HUES48 (cell line): ENCODE data around the gene ARHGEF10L.

Experiments used
- H3K27ac ChIP-seq: one replicate; pipeline ENCODE4 v1.7.0; 2013; ENCODE audit warnings: low read depth, low read length, inconsistent platforms
- H3K27me3 ChIP-seq: 2 replicates; pipeline ENCODE4 v1.6.1; 2013; ENCODE audit warnings: mild to moderate bottlenecking, low read length; ENCODE audit not compliant: control insufficient read depth, insufficient read depth
- H3K36me3 ChIP-seq: 2 replicates; pipeline ENCODE4 v1.6.1; 2013; ENCODE audit warnings: low read length; ENCODE audit not compliant: control insufficient read depth, insufficient read depth
- H3K4me1 ChIP-seq: 2 replicates; pipeline ENCODE4 v1.6.1; 2013; ENCODE audit warnings: mild to moderate bottlenecking, low read length; ENCODE audit not compliant: control insufficient read depth, insufficient read depth
- H3K4me3 ChIP-seq: 2 replicates; pipeline ENCODE4 v1.5.1; 2013; ENCODE audit warnings: mild to moderate bottlenecking, low read depth, low read length
- H3K9ac ChIP-seq: 2 replicates; pipeline ENCODE4 v1.6.1; 2013; ENCODE audit warnings: mild to moderate bottlenecking, low read depth, low read length, moderate library complexity
- H3K9me3 ChIP-seq: 2 replicates; pipeline ENCODE4 v1.6.1; 2013; ENCODE audit warnings: low read length; ENCODE audit not compliant: control insufficient read depth, insufficient read depth

The ARHGEF10L gene

GRCh38 chr1:17669305-17669704 is 129.8 kb downstream of the ARHGEF10L start:
- Histone ChIP-seq H3K27ac (no peak overlapping the region), H3K9me3 (no peaks in the 10 kb centered on the region), H3K9ac (no peak overlapping the region), H3K27me3 (no peaks in the 10 kb centered on the region), H3K36me3 (peaks cover 40% of the 10 kb centered on the region), H3K4me3 (no peak overlapping the region), H3K4me1 (peaks cover 11% of the 10 kb centered on the region; the same call in 1 of the 2 replicates)

- Histone ChIP-seq H3K4me1 (peaks cover 11% of the 10 kb centered on the region; the same call in 1 of the 2 replicates), H3K4me3 (no peak overlapping the region), H3K36me3 (peaks cover 33% of the 10 kb centered on the region), H3K9me3 (no peaks in the 10 kb centered on the region), H3K27me3 (no peaks in the 10 kb centered on the region), H3K27ac (no peak overlapping the region), H3K9ac (no peak overlapping the region)
Measured at GRCh38 chr1:17669866-17670451, 130.5 kb downstream of the ARHGEF10L start.

DNA sequence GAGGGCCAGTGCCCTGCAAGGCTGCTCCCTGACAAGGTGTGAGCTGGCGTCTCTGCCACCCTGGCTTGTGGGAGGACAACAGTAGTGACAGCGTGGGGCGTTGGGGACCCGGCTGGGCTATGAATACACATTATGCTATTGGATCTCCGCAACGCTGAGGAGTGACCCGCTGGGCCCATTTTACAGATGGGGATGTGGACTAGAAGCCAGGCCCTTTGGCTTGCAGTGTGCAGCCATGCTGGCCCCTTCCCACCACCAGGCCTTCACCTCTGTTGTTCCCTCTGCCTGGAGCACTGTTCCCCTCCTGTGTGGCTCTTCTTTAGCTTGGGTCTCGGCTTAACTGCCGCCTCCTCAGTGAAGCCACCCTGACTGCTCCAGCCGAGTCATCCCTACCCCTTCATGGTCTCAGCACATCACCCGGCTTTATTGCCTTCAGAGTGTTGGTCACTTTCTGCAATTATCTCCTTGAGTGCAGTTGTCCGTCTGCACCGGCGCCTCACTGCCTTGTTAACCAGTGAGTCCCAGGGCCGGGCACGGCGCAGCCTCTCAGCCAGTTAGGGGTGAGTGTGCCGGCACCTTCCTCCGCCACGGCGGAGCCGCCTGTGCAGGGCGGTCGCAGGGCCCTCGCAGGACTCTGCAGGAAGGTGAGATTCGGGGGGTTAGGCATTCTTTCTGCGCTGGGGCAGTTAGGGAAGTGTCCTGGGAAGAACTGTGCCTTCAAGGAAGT is 131.3 kb downstream of the ARHGEF10L start:
- H3K36me3 ChIP-seq: peaks cover 25% of the 10 kb centered on the region
- no peaks in the 10 kb centered on the region for H3K9me3 ChIP-seq
- no peak overlapping the region for H3K9ac ChIP-seq
- no peaks in the 10 kb centered on the region for H3K27me3 ChIP-seq
- H3K4me1 ChIP-seq: peaks cover 6% of the 10 kb centered on the region; the same call in 1 of the 2 replicates
- H3K4me3 ChIP-seq: no peak overlapping the region
- no peak overlapping the region for H3K27ac ChIP-seq

DNA sequence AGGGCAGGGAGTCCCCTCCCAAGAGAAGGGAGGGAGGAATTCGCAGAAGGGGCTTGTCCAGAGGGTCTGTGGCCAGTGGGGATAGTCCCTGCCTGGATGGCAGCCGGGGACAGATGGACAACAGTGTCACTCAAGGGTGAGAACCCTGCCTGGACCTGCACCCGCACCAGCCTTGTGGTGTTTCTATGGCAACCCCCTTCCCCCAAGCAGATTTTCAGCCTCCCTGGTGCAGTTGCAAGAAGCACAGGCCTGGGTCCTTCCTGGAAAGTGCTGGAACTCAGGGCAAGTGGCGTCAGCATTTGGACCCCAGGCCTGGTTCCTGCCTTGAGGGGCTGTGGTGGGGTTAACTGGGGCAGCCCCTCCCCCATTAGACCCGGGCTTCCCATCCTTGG is 131.8 kb downstream of the ARHGEF10L start:
- H3K4me1 ChIP-seq: peaks cover 6% of the 10 kb centered on the region; the same call in 1 of the 2 replicates
- H3K9ac ChIP-seq: no peak overlapping the region
- H3K36me3 ChIP-seq: peaks cover 21% of the 10 kb centered on the region

DNA sequence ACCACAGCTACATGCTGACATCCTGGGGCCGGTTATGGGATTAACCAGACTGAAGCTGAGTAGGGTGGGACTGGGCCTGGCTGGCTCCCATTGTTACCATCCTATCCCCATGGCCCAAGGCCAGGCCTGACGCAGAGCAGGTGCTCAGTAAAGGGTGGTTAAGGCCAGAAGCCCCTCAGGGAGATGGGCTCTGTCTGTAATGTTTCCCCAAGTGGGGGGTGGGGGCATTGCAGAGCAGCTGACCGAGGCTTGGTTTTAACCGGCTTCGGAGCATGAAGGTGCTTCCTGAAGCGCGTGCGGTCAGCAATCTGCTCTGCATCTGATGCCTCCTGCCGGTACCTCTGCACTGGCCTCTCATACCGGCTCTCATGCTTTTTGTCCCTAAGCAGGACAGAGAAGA is 132.2 kb downstream of the ARHGEF10L start:
- Histone ChIP-seq H3K9me3 (no peaks in the 10 kb centered on the region), H3K27ac (no peak overlapping the region), H3K36me3 (peaks cover 21% of the 10 kb centered on the region), H3K27me3 (no peaks in the 10 kb centered on the region), H3K9ac (no peak overlapping the region), H3K4me1 (peaks cover 6% of the 10 kb centered on the region; the same call in 1 of the 2 replicates), H3K4me3 (no peak overlapping the region)

More for the DNA sequence above, 131.8 kb downstream of the ARHGEF10L start:
- H3K9me3 ChIP-seq: no peaks in the 10 kb centered on the region
- no peaks in the 10 kb centered on the region for H3K27me3 ChIP-seq
- H3K4me3 ChIP-seq: no peak overlapping the region
- no peak overlapping the region for H3K27ac ChIP-seq

- no peaks in the 10 kb centered on the region for H3K27me3 ChIP-seq
- H3K4me3 ChIP-seq: no peak overlapping the region
- no peaks in the 10 kb centered on the region for H3K9me3 ChIP-seq
- no peak overlapping the region for H3K9ac ChIP-seq
- H3K4me1 ChIP-seq: peaks cover 6% of the 10 kb centered on the region; the same call in 1 of the 2 replicates
- H3K27ac ChIP-seq: no peak overlapping the region
- H3K36me3 ChIP-seq: peaks cover 21% of the 10 kb centered on the region
Measured at GRCh38 chr1:17672226-17672625, 132.7 kb downstream of the ARHGEF10L start.

DNA sequence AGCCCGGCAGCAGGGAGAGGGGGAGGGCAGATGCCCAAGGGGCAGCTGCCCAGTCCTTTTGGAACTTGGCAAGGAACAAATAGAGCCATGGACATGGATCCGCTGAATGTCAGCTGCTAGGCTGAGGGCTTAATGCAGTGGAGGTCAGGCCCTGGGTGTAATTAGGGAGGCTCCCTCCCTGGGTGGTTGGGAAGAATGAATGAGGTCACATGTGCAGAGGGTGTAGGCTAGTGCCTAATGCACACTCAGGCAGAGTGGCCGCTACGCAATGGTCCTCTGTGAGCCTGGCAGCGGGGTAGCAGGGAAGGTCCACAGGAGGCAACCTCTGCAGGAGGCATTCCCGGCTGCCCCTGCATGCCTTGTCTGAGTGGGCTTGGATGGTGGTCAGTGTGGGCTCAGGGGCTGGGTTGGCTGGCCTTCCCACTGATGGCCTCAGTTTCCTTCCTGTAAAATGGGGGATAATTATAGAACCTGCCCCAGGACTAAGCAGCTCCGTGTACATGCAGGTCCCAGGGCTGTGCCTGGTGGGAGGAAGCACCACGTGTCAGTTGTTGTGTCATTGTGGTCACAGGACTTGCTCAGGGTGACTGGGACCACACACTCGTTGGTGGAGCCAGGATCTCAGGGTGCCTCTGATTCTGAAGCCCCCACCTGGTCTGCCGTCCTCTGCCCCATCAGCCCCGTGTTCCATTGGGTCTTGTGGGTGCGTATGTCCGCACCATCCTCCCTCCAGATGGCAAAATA is 134.0 kb downstream of the ARHGEF10L start:
- H3K27ac ChIP-seq: no peak overlapping the region
- peaks cover 6% of the 10 kb centered on the region; the same call in 1 of the 2 replicates for H3K4me1 ChIP-seq
- peaks cover 17% of the 10 kb centered on the region for H3K36me3 ChIP-seq
- no peaks in the 10 kb centered on the region for H3K27me3 ChIP-seq
- no peaks in the 10 kb centered on the region for H3K9me3 ChIP-seq
- no peak overlapping the region for H3K4me3 ChIP-seq
- H3K9ac ChIP-seq: no peak overlapping the region

GRCh38 chr1:17674726-17675500 is 135.4 kb downstream of the ARHGEF10L start:
- peaks cover 5% of the 10 kb centered on the region; the same call in 1 of the 2 replicates for H3K36me3 ChIP-seq
- H3K9ac ChIP-seq: no peak overlapping the region
- peaks cover 6% of the 10 kb centered on the region; the same call in 1 of the 2 replicates for H3K4me1 ChIP-seq
- no peak overlapping the region for H3K27ac ChIP-seq
- H3K27me3 ChIP-seq: no peaks in the 10 kb centered on the region
- no peaks in the 10 kb centered on the region for H3K9me3 ChIP-seq
- no peak overlapping the region for H3K4me3 ChIP-seq

GRCh38 chr1:17675744-17676143 is 136.2 kb downstream of the ARHGEF10L start:
- no peak overlapping the region for H3K27ac ChIP-seq
- H3K27me3 ChIP-seq: no peaks in the 10 kb centered on the region

GRCh38 chr1:17676387-17677060 is 137.0 kb downstream of the ARHGEF10L start:
- H3K27ac ChIP-seq: no peak overlapping the region
- no peak overlapping the region for H3K9ac ChIP-seq
- peaks cover 4% of the 10 kb centered on the region; the same call in 1 of the 2 replicates for H3K4me1 ChIP-seq
- no peaks in the 10 kb centered on the region for H3K27me3 ChIP-seq
- no peaks in the 10 kb centered on the region for H3K9me3 ChIP-seq
- H3K4me3 ChIP-seq: no peak overlapping the region
- peaks cover 4% of the 10 kb centered on the region for H3K36me3 ChIP-seq

More at GRCh38 chr1:17675744-17676143, 136.2 kb downstream of the ARHGEF10L start:
- Histone ChIP-seq H3K4me1 (peaks cover 6% of the 10 kb centered on the region; the same call in 1 of the 2 replicates), H3K4me3 (no peak overlapping the region), H3K9ac (no peak overlapping the region), H3K9me3 (no peaks in the 10 kb centered on the region), H3K36me3 (no peaks in the 10 kb centered on the region)
